DOHH2 (cell line): ENCODE results near the gene RAMACL.

Experiments
- H3F3A ChIP-seq: fragments of 200-600 bp; sonication (generic), shearing (Covaris generic); 2 replicates; pipeline ENCODE4 v1.6.0; 2016; ENCODE audit warnings: antibody characterized with exemption, mild to moderate bottlenecking; ENCODE audit not compliant: control insufficient read depth, insufficient read depth
- H3K27ac ChIP-seq: fragments of 200-600 bp; sonication (generic); 2 replicates; pipeline ENCODE4 v1.5.1; 2014; ENCODE audit warnings: low read depth, mild to moderate bottlenecking, low read length, moderate library complexity
- H3K27me3 ChIP-seq: fragments of 200-600 bp; sonication (generic); 2 replicates; pipeline ENCODE4 v1.6.1; 2014; ENCODE audit warnings: mild to moderate bottlenecking, low read length, mixed read lengths; ENCODE audit not compliant: control insufficient read depth
- H3K36me3 ChIP-seq: fragments of 200-600 bp; sonication (generic); 2 replicates; pipeline ENCODE4 v1.6.1; 2014; ENCODE audit warnings: mild to moderate bottlenecking, low read length, moderate library complexity, mixed read lengths; ENCODE audit not compliant: control insufficient read depth
- H3K4me1 ChIP-seq: fragments of 200-600 bp; sonication (generic); 2 replicates; pipeline ENCODE4 v1.6.1; 2014; ENCODE audit warnings: mild to moderate bottlenecking, low read length, mixed read lengths; ENCODE audit not compliant: control insufficient read depth
- H3K4me2 ChIP-seq: fragments of 200-600 bp; sonication (generic); 2 replicates; pipeline ENCODE4 v1.6.0; 2014; ENCODE audit warnings: mild to moderate bottlenecking, low read length, moderate library complexity
- H3K4me3 ChIP-seq: fragments of 200-600 bp; sonication (generic); 2 replicates; pipeline ENCODE4 v1.5.1; 2014; ENCODE audit warnings: mild to moderate bottlenecking, low read length, mixed read lengths
- H3K79me2 ChIP-seq: fragments of 200-600 bp; sonication (generic); 2 replicates; pipeline ENCODE4 v1.6.1; 2014; ENCODE audit warnings: mild to moderate bottlenecking, low read length, mixed read lengths; ENCODE audit not compliant: control insufficient read depth
- H3K9me2 ChIP-seq: fragments of 200-600 bp; sonication (generic); replicated peaks from 2 replicates; pipeline ENCODE4 v1.6.1; 2014; ENCODE audit warnings: mild to moderate bottlenecking, low read length, mixed read lengths; ENCODE audit not compliant: control insufficient read depth
- H3K9me3 ChIP-seq: fragments of 200-600 bp; sonication (generic); 2 replicates; pipeline ENCODE4 v1.6.1; 2014; ENCODE audit warnings: antibody characterized with exemption, low read length, mixed read lengths; ENCODE audit not compliant: control insufficient read depth, insufficient read depth
- H4K20me1 ChIP-seq: fragments of 200-600 bp; sonication (generic); 2 replicates; pipeline ENCODE4 v1.6.0; 2014; ENCODE audit warnings: low read depth, mild to moderate bottlenecking, antibody characterized with exemption, low read length, moderate library complexity; ENCODE audit not compliant: control insufficient read depth, insufficient read depth
- EZH2phosphoT487 ChIP-seq: fragments of 200-600 bp; sonication (generic); IDR thresholded peaks from 2 replicates; pipeline ENCODE4 v1.6.1; 2017; ENCODE audit warnings: borderline replicate concordance, mild to moderate bottlenecking, antibody characterized with exemption, low read length, moderate library complexity, mixed read lengths
- TF ChIP-seq, protein P1 (sequence below): fragments of 200-600 bp; sonication (generic); IDR thresholded peaks from one replicate; pipeline ENCODE4 v1.5.1; 2014; ENCODE audit warnings: antibody characterized with exemption, mild to moderate bottlenecking, low read depth, low read length; ENCODE audit not compliant: poor library complexity, severe bottlenecking

RAMACL gene

DNA sequence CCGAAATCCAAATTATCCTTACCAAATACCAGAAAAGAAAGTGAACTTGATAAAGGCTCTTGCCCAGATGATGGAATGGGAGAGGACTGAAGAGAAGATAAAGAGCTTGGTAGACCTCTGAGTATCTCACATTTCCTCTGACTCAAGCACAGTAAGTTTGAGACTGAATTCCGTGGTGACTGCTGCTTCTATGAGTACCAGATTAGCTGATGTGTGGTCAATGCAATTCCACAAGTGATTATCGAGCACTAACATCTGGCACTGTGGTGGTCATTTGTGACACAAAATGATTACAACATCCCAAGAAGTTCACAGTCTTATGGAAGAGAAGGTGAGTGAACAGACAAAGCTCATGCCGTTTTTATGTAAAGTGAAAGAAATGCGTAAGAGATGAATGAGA is 43.1 kb upstream of the RAMACL start:
- H3K27me3 ChIP-seq = peaks cover 37% of the 10 kb centered on the region
- H4K20me1 ChIP-seq = no peaks in the 10 kb centered on the region
- no peaks in the 10 kb centered on the region for H3K9me2 ChIP-seq
- no peak overlapping the region for H3K27ac ChIP-seq
- H3F3A ChIP-seq = 0 out of 2 replicates have a peak, but pooled peaks cover 2% of the 10 kb centered on the region
- H3K79me2 ChIP-seq = no peaks in the 10 kb centered on the region
- H3K9me3 ChIP-seq = no peaks in the 10 kb centered on the region
- no peak overlapping the region for H3K4me2 ChIP-seq
- no peak overlapping the region for H3K4me3 ChIP-seq
- TF ChIP-seq EZH2phosphoT487 = no peak
- TF ChIP-seq, protein P1, sequence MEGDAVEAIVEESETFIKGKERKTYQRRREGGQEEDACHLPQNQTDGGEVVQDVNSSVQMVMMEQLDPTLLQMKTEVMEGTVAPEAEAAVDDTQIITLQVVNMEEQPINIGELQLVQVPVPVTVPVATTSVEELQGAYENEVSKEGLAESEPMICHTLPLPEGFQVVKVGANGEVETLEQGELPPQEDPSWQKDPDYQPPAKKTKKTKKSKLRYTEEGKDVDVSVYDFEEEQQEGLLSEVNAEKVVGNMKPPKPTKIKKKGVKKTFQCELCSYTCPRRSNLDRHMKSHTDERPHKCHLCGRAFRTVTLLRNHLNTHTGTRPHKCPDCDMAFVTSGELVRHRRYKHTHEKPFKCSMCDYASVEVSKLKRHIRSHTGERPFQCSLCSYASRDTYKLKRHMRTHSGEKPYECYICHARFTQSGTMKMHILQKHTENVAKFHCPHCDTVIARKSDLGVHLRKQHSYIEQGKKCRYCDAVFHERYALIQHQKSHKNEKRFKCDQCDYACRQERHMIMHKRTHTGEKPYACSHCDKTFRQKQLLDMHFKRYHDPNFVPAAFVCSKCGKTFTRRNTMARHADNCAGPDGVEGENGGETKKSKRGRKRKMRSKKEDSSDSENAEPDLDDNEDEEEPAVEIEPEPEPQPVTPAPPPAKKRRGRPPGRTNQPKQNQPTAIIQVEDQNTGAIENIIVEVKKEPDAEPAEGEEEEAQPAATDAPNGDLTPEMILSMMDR = no peak
- peaks cover 23% of the 10 kb centered on the region for H3K4me1 ChIP-seq
- H3K36me3 ChIP-seq = no peaks in the 10 kb centered on the region

DNA sequence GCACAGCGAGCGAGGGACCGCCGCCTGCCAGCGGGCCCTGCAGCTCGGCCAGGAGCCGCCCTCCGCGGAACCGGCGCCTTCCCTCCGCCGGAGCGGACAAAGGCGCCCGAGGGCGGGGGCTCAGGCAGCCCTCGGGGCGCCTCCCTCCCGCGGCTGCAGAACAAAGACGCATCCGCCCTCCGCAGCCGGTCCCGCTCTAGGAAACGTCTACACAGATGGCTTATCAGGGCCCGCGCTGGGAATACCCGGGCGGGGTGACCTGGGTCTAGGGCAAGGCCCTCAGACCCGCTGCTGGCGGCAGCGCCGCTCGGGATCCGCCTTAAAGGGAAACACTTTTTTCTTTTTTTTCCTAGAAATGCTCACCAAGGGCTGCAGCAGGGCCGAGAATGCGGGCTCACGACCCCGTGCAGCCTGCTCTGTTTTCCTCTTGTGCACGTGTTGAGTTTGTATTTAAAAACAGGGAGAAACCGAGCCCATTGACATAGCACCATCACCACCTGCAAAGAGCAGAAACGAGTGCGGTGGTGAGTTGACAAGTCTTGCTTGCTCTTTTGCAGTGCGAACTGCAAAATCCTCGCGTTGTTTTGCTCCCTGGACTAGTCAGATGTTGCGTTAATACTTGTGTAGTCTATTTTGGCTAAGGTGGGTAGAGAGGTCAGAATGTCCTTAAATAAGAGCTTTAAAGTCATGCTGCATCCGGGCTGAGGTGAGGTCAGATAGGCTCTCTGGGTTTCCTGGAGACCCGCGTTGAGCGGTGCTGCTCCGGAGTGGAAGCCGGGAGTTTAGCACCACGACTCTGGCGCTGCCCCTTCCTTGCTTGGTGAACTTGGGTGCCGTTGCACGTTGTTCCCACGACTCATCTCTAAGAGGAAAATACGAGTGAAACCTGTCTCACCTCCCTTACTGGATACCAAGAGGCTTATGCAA is 41.7 kb upstream of the RAMACL start:
- Histone ChIP-seq H3K79me2 (no peaks in the 10 kb centered on the region), H3K9me3 (no peaks in the 10 kb centered on the region), H3K4me2 (peak overlapping the region; percentile 97), H3K9me2 (no peaks in the 10 kb centered on the region), H3K4me1 (peaks cover 23% of the 10 kb centered on the region), H3K4me3 (peak overlapping the region; percentile 77), H4K20me1 (no peaks in the 10 kb centered on the region), H3F3A (peaks cover 5% of the 10 kb centered on the region; the same call in 1 of the 2 replicates), H3K27me3 (peaks cover 42% of the 10 kb centered on the region), H3K36me3 (no peaks in the 10 kb centered on the region), H3K27ac (peak overlapping the region; percentile 63)
- TF ChIP-seq, protein P1 = no peak
- TF ChIP-seq EZH2phosphoT487 = no peak

DNA sequence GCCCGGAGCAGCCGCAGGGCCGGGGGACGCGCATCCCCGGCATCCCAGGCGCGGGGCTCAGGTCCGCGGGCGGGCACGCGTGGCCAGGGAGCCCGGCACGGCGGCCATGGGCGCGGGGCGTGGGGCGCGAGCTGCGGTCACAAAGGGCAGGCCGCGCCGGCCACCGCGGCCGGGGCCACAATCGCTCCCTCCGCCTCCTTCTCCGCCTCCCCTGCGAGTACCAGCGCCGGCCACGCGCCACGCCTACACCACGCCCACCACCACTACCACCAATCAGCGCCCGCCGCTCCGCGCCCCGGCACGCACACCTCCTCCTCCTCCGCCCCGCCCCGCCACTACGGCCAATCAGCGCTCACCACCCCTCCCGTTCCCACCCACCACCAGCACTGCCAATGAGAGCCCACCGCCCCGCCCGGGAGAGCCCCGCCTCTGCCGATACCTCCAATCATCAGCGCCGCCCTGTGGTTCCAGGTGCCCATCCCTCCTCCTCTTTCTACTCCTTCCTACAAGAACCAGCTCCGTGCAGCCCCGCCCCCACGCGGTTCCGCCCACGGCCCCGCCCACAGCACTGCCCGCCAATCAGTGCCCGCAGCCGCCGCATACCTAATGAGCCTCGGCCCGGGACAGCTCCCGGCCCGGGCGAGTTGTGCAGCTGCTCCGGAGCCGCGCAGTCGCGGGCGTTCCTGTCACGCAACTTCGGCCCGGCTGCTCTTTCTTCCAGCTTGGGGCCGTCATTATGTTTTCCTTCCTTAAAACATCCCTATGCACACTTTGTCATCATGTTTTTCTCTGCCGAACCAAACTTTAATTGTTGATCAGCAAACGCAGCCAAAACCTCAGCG is 40.8 kb upstream of the RAMACL start, which contains the start of gene RPS6KA2:
TSS of gene RPS6KA2 (minus strand) at position 219 of the 842 bp plus-strand sequence. CDS start 232 bp downstream, outside the sequence.
- Histone ChIP-seq H3K9me2 (no peaks in the 10 kb centered on the region), H3K79me2 (no peaks in the 10 kb centered on the region), H4K20me1 (no peaks in the 10 kb centered on the region), H3K27me3 (peaks cover 44% of the 10 kb centered on the region), H3F3A (peaks cover 5% of the 10 kb centered on the region; the same call in 1 of the 2 replicates), H3K4me3 (peak within 1 kb of the TSS; percentile 77), H3K27ac (peak within 1 kb of the TSS; percentile 63), H3K36me3 (no peaks in the 10 kb centered on the region), H3K4me1 (peaks cover 23% of the 10 kb centered on the region), H3K9me3 (no peaks in the 10 kb centered on the region), H3K4me2 (peak within 1 kb of the TSS; percentile 97)
- no peak for TF ChIP-seq EZH2phosphoT487
- TF ChIP-seq, protein P1 = no peak
